Urinary bladder (tissue), 4 donors: ENCODE results near the gene ATP8A2. TPM values are rescaled to one million over a fixed set of nuclear protein-coding genes. Genes with fewer than 3 reads are reported as not detected.
"Not testable (repeated sequence)": the region's sequence is repeated elsewhere in the genome, so short reads cannot be mapped to it uniquely, and the experiment has no call there.

Experiments
- DNase-seq: peaks from one replicate; pipeline ENCODE4 v3.0.0-alpha.2; 2015; ENCODE audit errors: extremely low spot score
- H3K27ac ChIP-seq: one replicate; pipeline ENCODE4 v1.5.1; 2013; ENCODE audit warnings: low read depth, mild to moderate bottlenecking, moderate library complexity
- H3K36me3 ChIP-seq: one replicate; pipeline ENCODE4 v1.6.1; 2013; ENCODE audit warnings: mild to moderate bottlenecking, moderate library complexity; ENCODE audit not compliant: insufficient read depth
- H3K4me1 ChIP-seq: one replicate; pipeline ENCODE4 v1.6.1; 2013; ENCODE audit warnings: mild to moderate bottlenecking, moderate library complexity; ENCODE audit not compliant: insufficient read depth
- H3K4me3 ChIP-seq: one replicate; pipeline ENCODE4 v1.5.1; 2013; ENCODE audit warnings: low read depth, low read length
- WGBS: extraction: QIAGEN DNeasy Blood & Tissue Kit; methylation state at CpG from one replicate; pipeline ENCODE4 v1.1.7; 2013; 5-methylcytosine and 5-hydroxymethylcytosine counted together
- polyA plus RNA-seq: library from polyadenylated mRNA; stranded (reverse); fragments of 200-250 nt; gene quantifications from one replicate; pipeline ENCODE4 v1.2.3, GENCODE V29; 2013
- total RNA-seq: library from RNA; depleted of rRNA; stranded (reverse); fragments of >200 nt; gene quantifications from one replicate; pipeline ENCODE4 v1.2.3, GENCODE V29; 2014
- donor health status: healthy with polysubstance abuse.
- donor health status: healthy.

The ATP8A2 gene
- total and polyA plus RNA-seq, 2 donors: 1.4 to 1.5 TPM

DNA sequence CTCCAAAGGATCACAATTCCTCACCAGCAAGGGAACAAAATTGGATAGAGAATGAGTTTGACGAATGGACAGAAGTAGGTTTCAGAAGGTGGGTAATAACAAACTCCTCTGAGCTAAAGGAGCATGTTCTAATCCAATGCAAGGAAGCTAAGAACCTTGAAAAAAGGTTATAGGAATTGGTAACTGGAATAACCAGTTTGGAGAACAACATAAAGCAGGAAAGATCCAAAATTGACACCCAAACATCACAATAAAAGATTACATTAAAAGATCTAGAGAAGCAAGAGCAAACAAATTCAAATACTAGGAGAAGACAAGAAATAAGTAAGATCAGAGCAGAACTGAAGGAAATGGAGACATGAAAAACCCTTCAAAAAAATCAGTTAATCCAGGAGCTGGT is 583.2 kb downstream of the ATP8A2 start:
- not testable (repeated sequence) for H3K36me3 ChIP-seq, DNase-seq, H3K27ac ChIP-seq, H3K4me1 ChIP-seq, H3K4me3 ChIP-seq
- 94% methylated on average over 1 of the region's 1 CpG for WGBS

DNA sequence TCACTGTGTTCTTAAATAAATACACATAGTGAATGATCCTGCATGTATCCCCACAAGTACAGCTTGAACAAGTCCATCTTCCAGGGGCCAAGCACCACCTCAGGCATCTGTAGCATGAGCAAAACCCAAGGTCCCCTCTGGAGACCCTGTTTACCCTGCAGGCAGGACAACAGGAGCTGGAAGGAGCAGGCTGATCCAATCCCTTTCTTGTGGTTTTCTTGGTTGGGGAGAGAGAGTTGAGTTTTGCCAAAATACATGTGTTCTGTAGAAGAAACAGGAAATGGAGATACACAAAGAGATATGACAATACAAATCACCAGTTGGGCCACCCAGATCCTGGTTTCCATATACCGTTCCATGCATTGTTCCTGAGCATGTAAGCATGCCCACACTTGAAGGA is 587.2 kb downstream of the ATP8A2 start:
- no peaks in the 10 kb centered on the region for H3K4me1 ChIP-seq
- WGBS: 70% methylated on average over 1 of the region's 1 CpG
- H3K36me3 ChIP-seq: no peaks in the 10 kb centered on the region
- no peak overlapping the region for H3K4me3 ChIP-seq
- no peak overlapping the region for H3K27ac ChIP-seq
- DNase-seq: no peak

DNA sequence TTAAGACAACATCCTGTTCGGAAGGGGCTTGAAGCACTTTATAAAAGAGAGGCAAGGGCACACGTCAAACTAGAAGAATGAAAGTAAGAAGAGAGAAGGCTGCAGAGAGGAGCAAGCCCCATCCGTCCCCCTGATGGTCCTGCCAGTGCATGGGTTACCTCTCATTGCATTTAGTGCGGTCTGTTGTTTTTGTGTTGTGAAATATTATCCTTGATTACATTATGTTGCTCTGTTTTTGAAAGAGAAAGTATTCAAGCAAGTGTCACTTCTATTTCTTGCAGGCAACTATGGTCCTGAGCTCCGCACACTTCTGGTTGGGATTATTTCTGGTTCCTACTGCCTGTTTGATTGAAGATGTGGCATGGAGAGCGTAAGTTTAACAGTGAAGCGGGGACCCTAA is 589.5 kb downstream of the ATP8A2 start:
- no peak for DNase-seq
- 91% methylated on average over 7 of the region's 7 CpGs for WGBS

DNA sequence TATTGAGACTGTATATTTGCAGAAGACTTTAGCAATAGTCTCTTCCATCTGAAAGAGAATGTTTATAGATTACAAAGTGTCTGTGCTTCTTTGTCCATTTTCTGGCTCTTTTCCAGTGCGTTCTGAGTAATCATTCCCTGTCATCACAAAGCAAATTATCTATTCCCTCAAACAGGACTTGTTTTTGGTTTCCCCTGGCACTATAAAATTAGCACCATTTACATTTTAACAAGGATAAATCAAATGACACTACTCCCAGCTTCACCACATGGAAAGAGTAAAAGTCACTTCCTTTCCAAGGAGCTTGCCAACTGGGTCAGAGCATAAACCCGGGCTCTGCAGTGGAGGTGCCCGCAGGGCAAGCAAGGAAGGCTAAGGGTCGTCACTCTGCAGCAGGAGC is 591.9 kb downstream of the ATP8A2 start:
- no peaks in the 10 kb centered on the region for H3K36me3 ChIP-seq
- DNase-seq: no peak
- 30% methylated on average over 4 of the region's 4 CpGs for WGBS
- no peaks in the 10 kb centered on the region for H3K4me1 ChIP-seq
- H3K4me3 ChIP-seq: no peak overlapping the region
- no peak overlapping the region for H3K27ac ChIP-seq

More for the DNA sequence above, 589.5 kb downstream of the ATP8A2 start:
- Histone ChIP-seq H3K36me3 (no peaks in the 10 kb centered on the region), H3K4me1 (no peaks in the 10 kb centered on the region), H3K27ac (no peak overlapping the region), H3K4me3 (no peak overlapping the region)

DNA sequence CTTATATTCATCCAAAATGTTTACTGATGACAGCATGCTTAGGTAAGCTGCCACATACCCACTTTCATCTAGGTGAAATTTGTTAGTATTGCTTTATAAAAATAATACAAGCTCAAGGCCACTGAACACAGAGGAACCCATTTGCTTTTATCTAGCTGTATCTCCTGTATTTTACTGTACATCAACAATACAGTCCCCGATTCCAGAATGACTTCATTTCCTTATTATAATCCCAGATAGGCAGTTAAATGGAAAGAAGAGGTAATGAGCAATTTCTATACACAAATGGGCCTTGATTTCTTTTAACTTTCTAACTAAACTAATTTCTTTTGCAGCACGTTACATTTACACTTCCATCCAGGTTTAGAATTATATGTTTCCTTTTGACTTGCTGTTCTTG is 593.8 kb downstream of the ATP8A2 start:
- H3K27ac ChIP-seq: no peak overlapping the region
- H3K4me1 ChIP-seq: no peaks in the 10 kb centered on the region
- WGBS: 64% methylated on average over 2 of the region's 2 CpGs
- no peak overlapping the region for H3K4me3 ChIP-seq
- DNase-seq: no peak
- H3K36me3 ChIP-seq: no peaks in the 10 kb centered on the region

DNA sequence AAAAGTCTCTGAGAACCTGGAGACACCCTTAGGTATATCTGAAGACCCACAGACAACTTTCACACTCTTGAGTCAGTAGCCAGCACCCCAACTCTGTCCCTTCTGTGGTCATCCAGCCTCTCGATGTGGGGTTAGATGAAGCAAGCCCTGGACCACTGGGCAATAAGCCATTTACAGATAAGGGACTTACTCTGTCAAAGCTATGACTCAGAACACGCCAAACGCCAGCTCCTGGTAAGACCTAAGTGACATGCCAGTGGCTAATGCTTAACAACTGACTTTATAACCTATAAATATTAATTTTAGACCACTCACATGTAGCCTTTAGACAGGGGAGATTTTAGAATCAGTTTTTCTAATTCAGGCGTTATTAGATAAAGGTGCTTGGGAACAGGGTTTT is 594.3 kb downstream of the ATP8A2 start:
- Histone ChIP-seq H3K36me3 (no peaks in the 10 kb centered on the region), H3K4me3 (no peak overlapping the region), H3K27ac (no peak overlapping the region), H3K4me1 (no peaks in the 10 kb centered on the region)
- 35% methylated on average over 4 of the region's 4 CpGs for WGBS
- DNase-seq: no peak

DNA sequence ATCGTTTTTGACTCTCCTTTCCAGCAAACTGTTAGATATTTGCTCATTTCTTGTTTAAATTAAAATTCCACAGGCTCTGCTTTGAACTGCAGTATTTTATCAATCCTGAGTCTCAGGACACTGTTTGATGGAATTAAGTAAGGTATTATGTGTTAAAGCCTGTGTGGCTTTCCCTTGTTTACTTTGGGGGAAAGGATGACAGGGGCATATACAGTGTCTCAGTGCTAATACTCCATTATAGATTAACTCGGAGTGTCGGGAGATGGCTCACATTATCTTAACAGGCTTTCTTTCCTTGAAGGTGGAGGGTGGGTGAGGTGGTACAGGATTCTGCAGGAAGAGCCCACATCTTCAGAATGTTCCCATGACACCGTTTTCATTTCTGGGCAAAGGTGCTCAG is 595.4 kb downstream of the ATP8A2 start:
- WGBS: 38% methylated on average over 4 of the region's 4 CpGs
- DNase-seq: no peak
- H3K4me3 ChIP-seq: no peak overlapping the region
- H3K27ac ChIP-seq: no peak overlapping the region
- no peaks in the 10 kb centered on the region for H3K36me3 ChIP-seq
- H3K4me1 ChIP-seq: no peaks in the 10 kb centered on the region

DNA sequence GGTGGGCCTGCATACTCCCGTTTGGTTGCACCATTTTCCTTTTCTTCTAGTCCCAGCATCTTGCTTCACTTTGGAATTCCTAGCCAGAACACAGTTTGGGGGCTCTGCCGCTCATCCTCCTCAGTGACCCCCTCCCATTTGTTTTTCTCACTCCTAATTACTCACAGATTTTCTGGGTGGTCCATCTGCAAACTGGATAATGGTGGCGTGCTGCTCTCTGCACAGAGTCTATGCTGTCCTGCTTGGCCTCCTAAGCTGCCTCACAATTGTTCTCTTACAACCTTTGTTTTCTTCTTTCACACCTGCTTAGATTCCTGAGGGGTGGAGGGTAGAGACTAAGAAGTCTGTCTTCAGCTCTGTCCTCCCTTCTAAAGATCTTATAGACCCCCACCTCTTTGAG is 599.3 kb downstream of the ATP8A2 start:
- WGBS: 87% methylated on average over 3 of the region's 3 CpGs
- Histone ChIP-seq H3K36me3 (no peaks in the 10 kb centered on the region), H3K27ac (no peak overlapping the region), H3K4me1 (no peaks in the 10 kb centered on the region), H3K4me3 (no peak overlapping the region)
- no peak for DNase-seq

DNA sequence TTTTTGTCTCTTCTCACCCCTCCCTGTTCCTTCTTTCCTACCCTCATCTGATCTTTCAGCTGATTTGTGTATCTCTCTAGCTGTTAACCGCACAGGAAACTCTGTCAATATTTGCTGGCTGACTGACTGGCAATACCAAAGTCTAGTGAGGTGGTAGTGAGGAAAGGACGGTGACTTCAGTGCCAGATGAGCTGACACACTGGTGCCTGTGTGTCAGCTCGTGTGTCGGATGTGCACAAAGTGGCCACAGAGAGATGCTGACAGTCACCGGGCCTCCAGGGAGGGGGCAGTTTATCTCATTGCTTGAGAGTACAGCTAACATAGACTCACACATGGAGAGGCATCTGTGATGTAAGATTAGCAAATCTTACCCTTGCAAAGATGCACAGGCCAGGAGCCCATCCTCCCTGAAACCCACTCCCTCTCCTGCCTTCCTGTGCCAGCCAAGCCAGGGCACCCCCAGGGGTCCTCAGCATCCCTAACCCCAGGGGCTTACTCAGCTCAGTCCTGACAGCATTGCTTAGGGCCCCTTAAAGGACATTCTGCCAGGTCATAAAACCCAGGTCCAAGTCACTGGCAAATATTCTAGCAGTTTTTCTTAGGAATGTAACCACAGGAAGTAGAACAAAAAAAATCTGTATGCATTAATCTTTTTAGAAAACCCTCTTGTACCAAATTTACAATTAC is 599.8 kb downstream of the ATP8A2 start:
- Histone ChIP-seq H3K36me3 (no peaks in the 10 kb centered on the region), H3K4me1 (no peaks in the 10 kb centered on the region), H3K4me3 (no peak overlapping the region), H3K27ac (no peak overlapping the region)
- 67% methylated on average over 5 of the region's 5 CpGs for WGBS
- no peak for DNase-seq

DNA sequence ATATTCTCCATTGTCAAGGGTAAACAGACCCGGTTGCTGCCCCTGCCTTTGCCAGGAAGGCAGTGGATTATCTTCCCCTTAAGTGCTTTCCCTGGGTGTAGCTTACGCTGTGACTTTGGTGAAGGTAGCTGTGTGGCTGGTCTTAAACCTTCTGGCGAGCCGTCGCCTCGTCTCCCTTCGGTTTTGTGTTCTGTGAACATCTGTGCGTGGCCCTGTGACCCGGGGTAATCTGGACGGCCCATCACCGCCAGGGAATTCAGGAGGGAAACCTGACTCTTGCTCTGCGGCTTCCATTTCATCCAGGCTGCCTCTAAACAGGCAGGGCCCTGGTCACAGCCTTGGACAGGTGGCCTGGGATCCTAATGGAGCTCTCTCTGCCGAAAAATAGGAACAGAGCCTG is 601.3 kb downstream of the ATP8A2 start:
- Histone ChIP-seq H3K27ac (no peak overlapping the region), H3K36me3 (no peaks in the 10 kb centered on the region), H3K4me3 (no peak overlapping the region), H3K4me1 (no peaks in the 10 kb centered on the region)
- DNase-seq: no peak
- 69% methylated on average over 13 of the region's 13 CpGs for WGBS

DNA sequence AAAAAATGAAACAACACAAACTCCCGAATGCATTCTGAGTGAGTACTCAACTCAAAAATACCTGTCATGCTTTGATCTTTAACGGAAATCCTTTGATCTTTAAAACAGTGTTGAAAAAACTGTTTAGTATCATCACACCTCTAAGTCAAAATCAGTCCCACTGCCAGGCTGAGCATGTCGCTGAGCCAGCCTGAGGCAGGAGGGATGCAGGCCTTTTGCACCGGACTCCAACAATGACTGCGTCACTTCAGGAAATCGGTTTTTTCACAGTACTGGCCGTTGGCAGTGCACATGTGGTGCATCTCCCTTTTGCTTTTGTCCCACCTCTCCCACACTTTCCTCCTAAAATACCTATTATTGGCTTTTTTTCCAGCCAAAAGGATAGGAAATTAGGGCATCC is 601.8 kb downstream of the ATP8A2 start:
- no peak for DNase-seq
- WGBS: 70% methylated on average over 7 of the region's 7 CpGs

DNA sequence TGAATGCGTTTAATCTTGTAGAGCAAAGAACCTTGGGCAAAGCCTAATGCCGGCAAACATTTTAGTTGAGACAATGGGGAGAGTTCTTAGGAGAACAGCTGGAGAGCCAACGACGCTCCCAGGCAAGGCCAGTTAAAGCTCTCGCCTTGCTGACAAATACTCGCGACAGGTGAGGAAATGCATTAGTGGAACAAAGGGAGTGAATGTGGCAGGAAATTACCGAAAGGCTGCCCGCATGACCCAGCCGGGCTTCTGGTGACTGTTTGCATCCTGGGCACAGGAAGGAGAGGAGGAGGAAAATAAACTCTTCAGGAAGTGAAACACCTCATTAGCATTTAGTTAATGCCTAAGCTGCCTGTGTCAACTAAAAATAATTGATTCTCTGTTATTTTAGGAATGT is 605.4 kb downstream of the ATP8A2 start:
- Histone ChIP-seq H3K36me3 (no peaks in the 10 kb centered on the region), H3K27ac (no peak overlapping the region), H3K4me3 (no peak overlapping the region), H3K4me1 (no peaks in the 10 kb centered on the region)
- 37% methylated on average over 10 of the region's 10 CpGs for WGBS
- DNase-seq: no peak

More for the DNA sequence above, 601.8 kb downstream of the ATP8A2 start:
- H3K36me3 ChIP-seq: no peaks in the 10 kb centered on the region
- no peak overlapping the region for H3K4me3 ChIP-seq
- no peak overlapping the region for H3K27ac ChIP-seq
- no peaks in the 10 kb centered on the region for H3K4me1 ChIP-seq

DNA sequence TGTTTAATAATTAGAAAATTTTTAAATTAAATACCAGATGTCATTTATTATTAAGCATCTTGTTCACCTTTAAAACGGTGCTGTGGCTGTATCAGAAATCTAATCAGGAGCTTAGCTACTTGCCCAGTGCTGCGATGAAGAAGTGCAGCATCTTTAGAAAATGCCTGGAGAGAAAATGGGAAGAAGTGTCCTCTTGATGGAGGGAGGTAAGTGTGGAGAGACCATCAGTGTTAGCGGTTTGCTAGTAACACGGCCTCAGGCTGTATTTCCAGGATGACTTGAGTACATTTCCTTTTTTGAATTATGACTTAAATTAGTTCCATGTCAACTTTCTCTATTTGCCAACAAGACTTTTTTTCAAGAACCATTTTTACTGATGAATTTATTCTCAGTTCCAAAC is 605.9 kb downstream of the ATP8A2 start:
- DNase-seq: no peak

DNA sequence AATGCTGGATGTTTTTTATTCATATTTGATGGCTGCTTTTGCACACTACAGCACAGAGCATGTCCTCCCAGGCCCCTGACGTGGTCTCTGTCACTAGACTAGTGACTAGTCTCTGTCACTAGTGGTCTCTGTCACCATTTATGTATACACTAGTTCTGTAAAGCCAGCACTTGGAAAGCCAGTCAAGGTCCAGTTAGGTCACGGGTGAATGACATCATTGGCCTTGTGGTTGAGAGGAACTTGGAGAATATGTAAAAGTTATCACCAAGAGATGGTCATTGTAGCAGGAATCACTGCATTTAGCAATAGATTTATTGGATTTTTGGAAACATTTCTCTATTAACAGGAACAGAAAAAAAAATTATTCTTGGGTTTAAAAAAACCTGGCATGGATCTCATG is 607.2 kb downstream of the ATP8A2 start:
- no peak for DNase-seq
- no peak overlapping the region for H3K27ac ChIP-seq
- no peak overlapping the region for H3K4me3 ChIP-seq
- WGBS: 89% methylated on average over 2 of the region's 2 CpGs
- H3K36me3 ChIP-seq: no peaks in the 10 kb centered on the region
- H3K4me1 ChIP-seq: no peaks in the 10 kb centered on the region

More for the DNA sequence above, 605.9 kb downstream of the ATP8A2 start:
- Histone ChIP-seq H3K27ac (no peak overlapping the region), H3K4me3 (no peak overlapping the region), H3K36me3 (no peaks in the 10 kb centered on the region), H3K4me1 (no peaks in the 10 kb centered on the region)
- WGBS: 50% methylated on average over 4 of the region's 4 CpGs

DNA sequence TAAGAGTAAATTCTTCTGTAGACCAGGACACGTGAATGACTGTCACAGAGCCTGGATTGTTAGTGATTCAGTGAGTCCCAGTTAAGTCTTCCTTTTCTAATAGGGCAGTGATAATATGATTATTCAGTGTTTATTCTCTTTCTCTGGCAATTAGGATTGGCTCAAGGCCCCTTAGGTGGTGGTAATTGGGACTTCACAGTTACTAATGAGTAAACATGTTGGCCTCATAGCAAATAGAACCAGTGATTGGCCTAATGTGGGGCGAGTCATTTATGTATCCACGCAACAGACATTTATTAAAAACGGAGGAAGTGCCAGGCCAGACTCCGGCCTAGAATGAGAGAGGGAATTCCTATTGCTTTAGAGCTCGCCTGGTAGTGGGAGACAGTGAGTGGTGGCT is 607.6 kb downstream of the ATP8A2 start:
- Histone ChIP-seq H3K27ac (no peak overlapping the region), H3K4me1 (no peaks in the 10 kb centered on the region), H3K4me3 (no peak overlapping the region), H3K36me3 (no peaks in the 10 kb centered on the region)
- DNase-seq: no peak
- 94% methylated on average over 6 of the region's 6 CpGs for WGBS
